HFF-Myc (cell line): Measurements from ENCODE around the gene CYSTM1.

ENCODE experiments used
- DNase-seq: peaks from one replicate; pipeline ENCODE4 v3.0.0-alpha.2; 2011; ENCODE audit warnings: low read depth; ENCODE audit errors: extremely low read depth
- H3K4me3 ChIP-seq: replicated peaks from 2 replicates; pipeline ENCODE4 v1.5.1; 2011; ENCODE audit warnings: low read depth, mild to moderate bottlenecking, control low read depth, low read length
- CTCF ChIP-seq: IDR thresholded peaks from 2 replicates; pipeline ENCODE4 v1.5.1; 2012; ENCODE audit warnings: mild to moderate bottlenecking, low read depth, low read length, control low read depth; ENCODE audit errors: missing control alignments

Gene CYSTM1

GRCh38 chr5:140216478-140217074 is 41.6 kb downstream of the CYSTM1 start:
- no peak overlapping the region for H3K4me3 ChIP-seq
- no peak for TF ChIP-seq CTCF
- no peak for DNase-seq

- H3K4me3 ChIP-seq = no peak overlapping the region
- TF ChIP-seq CTCF = no peak
- DNase-seq = no peak
Measured at GRCh38 chr5:140217299-140218026, 42.5 kb downstream of the CYSTM1 start.

- no peak for DNase-seq
- no peak overlapping the region for H3K4me3 ChIP-seq
- no peak for TF ChIP-seq CTCF
Measured at GRCh38 chr5:140219068-140219991, 44.3 kb downstream of the CYSTM1 start.

GRCh38 chr5:140220032-140220697 is 45.2 kb downstream of the CYSTM1 start:
- H3K4me3 ChIP-seq = no peak overlapping the region
- DNase-seq = no peak
- TF ChIP-seq CTCF = no peak

GRCh38 chr5:140220698-140221064 is 45.7 kb downstream of the CYSTM1 start:
- no peak for TF ChIP-seq CTCF
- no peak for DNase-seq
- H3K4me3 ChIP-seq = no peak overlapping the region

GRCh38 chr5:140221697-140222223 is 46.8 kb downstream of the CYSTM1 start:
- H3K4me3 ChIP-seq = no peak overlapping the region
- no peak for TF ChIP-seq CTCF
- DNase-seq = no peak
